Vagina (tissue), 2 donors: ENCODE data around the gene NEDD9.

Experiments used
- CTCF ChIP-seq, 3 experiments: fragments of 450-650 bp in 2 of 3; fragments of 200-600 bp in 1 of 3; sonication (generic) in 1 of 3; IDR thresholded peaks; one replicate each; pipeline ENCODE4 v1.5.1; 2017 to 2019; ENCODE audit warnings: antibody characterized with exemption in 3 of 3, mild to moderate bottlenecking in 2 of 3, moderate library complexity in 2 of 3
- POLR2A ChIP-seq, 2 donors: fragments of 450-650 bp; IDR thresholded peaks; one replicate each; pipeline ENCODE4 v1.6.1; 2017; ENCODE audit warnings: antibody characterized with exemption in 2 of 2, mild to moderate bottlenecking in 2 of 2, moderate library complexity in 2 of 2
- POLR2AphosphoS5 ChIP-seq, 2 donors: sonication (generic); formaldehyde crosslinking; IDR thresholded peaks; one replicate each; pipeline ENCODE4 v1.9.0; 2017; ENCODE audit warnings: antibody characterized with exemption in 2 of 2, mild to moderate bottlenecking in 2 of 2, low read depth in 1 of 2; ENCODE audit not compliant: insufficient read depth in 1 of 2

GRCh38 chr6:11208854-11209253 lies 23.6 kb downstream of the NEDD9 start:
- TF ChIP-seq CTCF (IDR thresholded peaks at IDR 0.05) (no peak), POLR2A (IDR thresholded peaks at IDR 0.05) (no peak), POLR2AphosphoS5 (IDR thresholded peaks at IDR 0.05; ENCODE audit: insufficient read depth in 1 of 2, low read depth in 1 of 2) (no peak)
